ENCODE measurements around the gene UNC13B.

Gene UNC13B

DNA sequence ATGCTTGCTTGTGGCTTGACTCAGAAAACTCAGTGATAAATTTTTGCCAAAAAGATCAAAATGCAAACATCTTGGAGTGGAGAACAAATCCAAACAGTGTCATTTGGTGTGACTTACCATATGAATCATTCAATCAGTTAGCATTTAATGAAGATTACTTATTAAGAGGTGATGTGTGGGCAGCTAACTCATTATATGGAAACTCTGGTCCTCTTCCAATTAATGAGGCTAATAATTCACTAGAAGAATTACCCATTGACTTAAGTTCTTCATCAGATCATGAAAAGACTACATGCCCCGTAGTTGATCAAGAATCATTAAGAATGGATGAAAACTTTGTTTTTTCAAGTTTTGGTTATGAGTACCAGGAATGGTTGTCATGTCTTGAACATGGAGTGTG is 141.8 kb downstream of the UNC13B start:
- no peak for DNase-seq (ENCODE audit: low read depth)
- no peak overlapping the region for H3K4me3 ChIP-seq (ENCODE audit: low read depth, low read length)

DNA sequence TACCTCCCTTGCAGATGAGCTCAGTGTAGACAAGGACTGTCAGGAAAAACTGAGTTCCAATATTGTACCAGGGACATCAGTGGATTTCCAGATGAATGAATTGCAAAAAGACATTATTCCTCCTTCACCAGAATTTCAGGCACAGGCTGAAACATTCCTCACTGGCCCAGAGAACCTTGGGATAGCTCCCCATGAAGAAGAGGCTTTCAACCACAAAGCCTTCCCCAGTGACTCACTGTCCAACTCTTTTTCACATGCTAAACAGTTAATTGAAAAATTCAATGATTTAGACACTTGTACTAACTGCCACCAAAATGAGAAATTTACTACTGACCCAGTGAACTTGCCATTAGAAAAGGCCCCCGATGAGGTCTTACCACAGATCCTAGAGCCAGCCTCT is 144.5 kb downstream of the UNC13B start:
- DNase-seq (ENCODE audit: low read depth), result no peak
- no peak overlapping the region for H3K4me3 ChIP-seq (ENCODE audit: low read depth, low read length)

DNA sequence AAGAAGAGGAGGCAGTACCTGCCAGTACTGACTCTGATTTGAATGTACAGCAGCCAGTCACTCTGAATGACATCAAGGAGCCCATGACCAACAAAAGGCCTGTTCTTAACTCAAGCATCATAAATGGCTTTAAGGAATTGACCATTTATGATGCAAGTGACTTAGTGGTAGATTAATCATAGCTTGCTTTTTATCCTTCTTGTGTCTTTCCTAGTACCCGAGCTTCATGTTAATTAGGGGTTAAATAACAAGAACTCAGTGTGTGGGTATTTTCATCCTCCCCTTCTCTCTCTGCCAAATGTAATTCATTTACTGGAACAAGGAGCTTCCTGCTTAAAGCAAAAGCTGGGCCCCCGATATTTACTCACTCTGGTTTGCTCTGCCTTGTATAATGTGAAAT is 146.5 kb downstream of the UNC13B start:
- no peak overlapping the region for H3K4me3 ChIP-seq (ENCODE audit: low read depth, low read length)
- no peak for DNase-seq (ENCODE audit: low read depth)

DNA sequence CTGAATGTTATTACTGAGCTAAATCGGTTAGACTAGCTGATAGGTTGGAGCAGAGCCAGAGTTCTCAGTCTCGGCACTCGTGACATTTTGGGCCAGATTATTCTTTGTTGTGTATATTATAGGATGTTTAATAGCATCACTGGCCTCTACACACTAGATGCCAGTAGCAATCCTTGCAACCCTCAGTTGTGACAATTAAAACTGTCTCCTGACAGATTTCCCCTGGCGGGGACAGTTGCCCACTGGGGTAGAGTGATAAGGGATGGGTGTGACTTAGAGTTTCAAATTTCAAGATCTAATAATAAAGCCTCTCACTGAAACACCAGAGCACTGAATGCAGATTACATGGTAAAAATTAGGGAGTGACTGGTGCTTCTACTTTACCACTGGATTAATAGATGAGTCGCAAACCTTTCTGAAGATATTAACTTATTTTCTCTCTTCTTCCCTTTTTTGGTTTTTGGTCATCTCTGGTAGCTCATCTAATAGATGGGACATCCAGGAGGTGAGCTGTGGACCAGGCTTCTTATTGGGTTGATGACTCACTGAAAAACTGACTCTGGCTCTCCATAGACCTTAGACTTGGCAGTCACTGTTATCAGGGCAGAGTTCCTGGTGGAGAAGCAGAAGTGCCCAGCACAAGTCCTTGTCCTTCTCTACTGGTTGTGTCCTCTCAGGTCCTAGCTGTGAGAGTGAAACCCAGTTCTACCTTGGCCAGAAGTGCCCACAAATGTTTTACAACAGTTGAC is 150.3 kb downstream of the UNC13B start:
- DNase-seq (ENCODE audit: low read depth), result no peak

DNA sequence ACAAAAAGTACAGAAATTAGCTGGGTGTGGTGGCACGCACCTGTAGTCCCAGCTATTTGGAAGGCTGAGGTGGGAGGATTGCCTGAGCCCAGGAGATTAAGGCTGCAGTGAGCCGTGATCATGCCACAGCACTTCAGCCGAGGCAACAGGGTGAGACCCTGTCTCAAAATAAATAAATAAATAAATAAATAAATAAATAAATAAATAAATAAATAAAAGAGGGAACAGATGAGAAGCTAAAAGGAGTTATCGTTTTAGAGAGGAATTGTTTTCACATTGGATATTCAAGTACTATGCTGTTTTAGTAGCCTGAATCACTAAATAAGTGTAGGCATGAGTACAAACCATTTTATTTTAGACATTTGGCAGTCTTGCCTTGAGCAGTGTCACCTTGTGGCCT is 151.7 kb downstream of the UNC13B start:
- DNase-seq (ENCODE audit: low read depth), result no peak
- no peak overlapping the region for H3K4me3 ChIP-seq (ENCODE audit: low read depth, low read length)

More for the DNA sequence above, 150.3 kb downstream of the UNC13B start:
- H3K4me3 ChIP-seq (ENCODE audit: low read depth, low read length), result no peak overlapping the region

DNA sequence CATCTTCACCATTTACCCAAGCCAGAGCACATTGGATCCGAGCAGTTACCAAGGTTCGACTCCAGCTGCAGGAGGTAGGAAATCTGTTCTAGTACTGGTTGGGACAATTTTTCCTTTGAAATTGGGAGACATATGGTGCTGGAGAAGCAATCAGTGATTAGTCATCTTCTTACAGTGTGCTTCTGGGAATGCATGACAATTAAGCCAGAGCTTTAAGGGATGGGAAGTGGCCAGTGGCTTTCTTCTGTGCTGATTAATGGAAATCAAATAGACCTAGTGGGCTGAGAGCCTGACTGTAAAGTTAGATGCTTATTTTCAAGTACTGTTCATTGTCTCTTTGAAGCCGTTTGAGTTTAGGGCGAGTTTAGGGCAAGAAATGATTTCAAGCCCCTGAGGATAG is 152.1 kb downstream of the UNC13B start:
- no peak for DNase-seq (ENCODE audit: low read depth)
- no peak overlapping the region for H3K4me3 ChIP-seq (ENCODE audit: low read depth, low read length)

DNA sequence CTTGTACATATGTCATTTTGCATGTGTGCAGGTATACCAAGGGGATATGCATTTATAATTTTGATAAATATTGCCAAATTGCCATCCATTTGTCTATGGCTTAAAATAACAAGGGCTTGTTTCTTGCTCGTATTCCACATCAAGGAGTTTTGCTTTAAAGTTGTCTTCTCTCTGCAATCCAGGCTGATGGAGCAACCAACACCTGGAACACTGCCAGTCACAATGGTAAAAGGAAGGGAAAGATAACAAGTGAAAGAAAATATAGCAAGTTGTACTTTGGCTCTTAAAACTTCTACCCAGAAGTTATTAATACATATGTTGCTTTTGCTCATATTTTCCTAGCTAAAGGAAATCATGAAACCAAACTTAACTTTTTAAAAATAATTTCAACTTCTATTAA is 156.9 kb downstream of the UNC13B start:
- H3K4me3 ChIP-seq (ENCODE audit: low read depth, low read length), result no peak overlapping the region
- no peak for DNase-seq (ENCODE audit: low read depth)

DNA sequence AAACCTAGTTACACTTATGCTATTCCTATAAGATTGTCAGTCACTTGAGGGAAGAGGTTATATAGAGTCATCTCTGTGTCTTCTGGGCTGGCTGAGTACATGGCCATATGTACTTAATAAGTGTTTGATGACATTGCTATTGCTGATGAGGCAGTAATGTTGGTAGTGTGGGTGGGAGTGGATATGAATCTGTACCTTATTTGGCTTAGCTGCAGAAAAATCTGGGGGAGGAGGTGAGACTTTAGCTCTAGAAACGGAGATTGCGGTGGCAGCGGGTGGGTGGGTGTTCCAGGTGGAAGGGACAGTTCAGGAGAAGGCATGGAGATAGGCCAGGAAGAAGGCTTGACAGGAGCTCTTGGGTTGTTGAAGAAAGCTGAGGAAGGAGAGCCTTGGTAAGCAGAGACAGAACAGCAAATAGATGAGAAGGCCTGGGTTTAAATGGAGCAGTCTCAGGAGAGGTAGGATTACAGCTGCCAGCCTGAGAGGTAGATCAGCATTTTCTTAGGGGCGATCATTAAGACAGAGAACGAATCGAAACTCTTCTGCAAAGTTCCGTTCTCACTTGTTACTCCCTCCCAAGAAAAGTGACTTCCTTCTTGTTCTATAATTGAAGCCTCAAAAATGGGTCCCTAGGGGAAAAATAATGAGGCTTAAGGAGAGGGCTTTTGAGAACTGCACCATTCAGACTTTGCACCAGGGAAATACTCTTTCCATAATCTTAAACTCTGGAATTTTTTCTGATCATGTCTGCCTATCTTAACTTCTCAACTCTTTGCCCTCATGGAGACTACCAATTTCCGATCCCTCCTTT is 160.5 kb downstream of the UNC13B start:
- DNase-seq (ENCODE audit: low read depth), result no peak
- H3K4me3 ChIP-seq (ENCODE audit: low read depth, low read length), result no peak overlapping the region

DNA sequence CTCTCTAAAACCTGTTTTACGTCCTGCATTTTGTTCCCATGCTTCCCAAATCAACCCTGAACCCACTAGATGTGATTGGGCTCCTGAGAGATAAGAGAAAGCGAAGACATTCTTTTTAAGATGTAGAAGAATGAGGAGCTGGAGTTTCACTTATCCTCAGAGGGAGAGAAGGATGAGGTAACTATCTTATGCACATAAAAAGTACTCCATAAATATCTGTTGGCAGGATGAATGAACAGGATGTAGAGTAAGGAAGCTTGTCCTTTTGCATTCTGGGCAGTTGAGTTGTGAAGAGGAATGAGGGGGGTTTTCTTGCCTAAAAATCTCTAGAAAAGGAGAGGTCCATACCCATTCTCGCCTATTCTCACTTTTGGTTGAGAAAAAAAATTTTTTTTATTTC is 163.2 kb downstream of the UNC13B start:
- no peak overlapping the region for H3K4me3 ChIP-seq (ENCODE audit: low read depth, low read length)
- DNase-seq (ENCODE audit: low read depth), result no peak

DNA sequence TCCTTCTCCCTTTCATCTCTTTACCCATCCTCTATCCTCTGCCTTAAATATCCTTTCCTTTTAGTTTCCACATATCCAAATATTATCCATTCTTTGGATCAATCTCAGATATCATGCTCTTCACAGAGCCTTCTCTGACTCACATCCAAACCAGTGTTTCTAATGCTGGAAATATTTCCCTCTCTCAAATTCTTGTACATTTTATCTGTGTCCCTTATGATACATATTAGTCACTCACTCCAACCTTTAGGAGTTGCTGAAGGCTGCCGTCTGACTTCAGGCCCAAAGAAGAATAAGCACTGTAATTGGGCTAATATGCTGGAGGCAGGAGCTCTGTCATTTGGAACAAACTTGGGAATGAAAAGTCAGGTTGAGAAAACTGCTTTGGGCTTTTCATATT is 171.7 kb downstream of the UNC13B start:
- DNase-seq (ENCODE audit: low read depth), result peak; percentile 52
- no peak overlapping the region for H3K4me3 ChIP-seq (ENCODE audit: low read depth, low read length)

DNA sequence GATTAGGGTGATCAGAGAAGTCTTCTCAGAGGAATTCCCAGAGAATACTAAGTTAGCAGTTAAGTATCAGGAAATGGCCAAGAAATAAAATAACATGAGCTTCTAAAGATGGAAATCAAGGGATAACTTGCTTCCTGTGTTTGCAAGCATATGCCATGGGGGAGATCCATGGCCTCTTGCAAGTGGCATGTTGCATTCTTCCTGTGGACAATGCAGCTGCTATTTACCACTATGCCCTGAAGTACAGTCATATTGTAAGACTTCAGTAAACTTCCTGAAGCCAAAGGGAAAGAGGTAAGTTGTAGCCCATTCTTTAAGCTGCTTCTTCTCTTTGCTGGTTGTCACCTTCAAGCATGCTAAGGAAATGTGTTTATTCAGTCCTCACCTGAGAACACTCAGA is 173.4 kb downstream of the UNC13B start:
- no peak for DNase-seq (ENCODE audit: low read depth)
- H3K4me3 ChIP-seq (ENCODE audit: low read depth, low read length), result no peak overlapping the region

DNA sequence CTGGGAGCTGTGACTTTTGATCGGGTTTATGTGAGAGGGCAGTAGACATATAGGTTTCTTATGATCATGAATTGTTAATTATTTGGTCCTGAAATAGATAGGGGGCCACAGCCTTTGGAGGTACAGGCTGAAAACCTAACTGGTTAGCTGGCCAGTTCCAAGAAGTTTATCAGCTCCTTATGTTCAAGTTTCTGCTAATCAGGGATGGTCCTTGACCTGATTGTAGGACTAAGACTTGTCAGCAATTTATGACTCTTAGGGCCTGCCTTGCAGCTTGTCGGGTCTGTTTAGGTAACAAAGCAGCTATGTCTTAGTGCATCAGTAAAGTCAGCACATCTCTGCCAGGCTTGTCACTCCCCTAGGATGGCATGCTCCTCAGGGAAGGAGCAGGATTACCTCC is 176.3 kb downstream of the UNC13B start:
- DNase-seq (ENCODE audit: low read depth), result no peak

DNA sequence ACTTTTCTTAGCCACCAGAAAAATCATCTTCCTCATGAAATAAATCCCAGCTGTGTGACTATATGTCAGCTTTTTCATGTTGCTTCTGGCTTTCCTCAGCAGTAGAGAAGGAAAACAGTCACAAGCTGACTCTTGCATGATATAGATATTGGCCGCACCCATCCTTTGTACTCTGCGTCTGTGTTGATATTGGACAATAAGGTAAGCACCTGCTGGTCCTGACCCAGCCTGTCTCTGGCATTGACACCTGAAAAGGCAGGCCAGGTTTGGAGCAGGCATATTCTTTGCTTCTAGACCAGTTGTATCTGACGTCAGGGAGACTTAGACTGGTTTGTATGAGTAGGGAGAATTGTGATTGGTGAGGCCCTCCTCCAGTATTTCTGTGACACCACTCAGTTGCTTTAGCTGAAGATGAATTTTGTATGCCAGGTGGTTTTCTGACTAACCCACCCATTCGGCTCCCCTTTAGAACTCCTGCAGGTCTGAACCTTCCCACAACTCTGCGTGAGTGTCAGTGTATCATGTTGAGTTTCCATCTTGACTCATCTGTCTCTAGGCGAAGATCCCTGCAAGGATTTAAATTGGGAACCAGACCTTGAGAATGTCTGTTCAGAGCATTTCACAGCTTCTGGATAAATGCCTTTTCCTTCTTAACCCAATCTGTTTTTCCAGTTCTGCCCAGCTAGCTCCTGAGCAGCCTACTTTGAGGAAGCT is 176.9 kb downstream of the UNC13B start:
- DNase-seq (ENCODE audit: low read depth), result no peak
- no peak overlapping the region for H3K4me3 ChIP-seq (ENCODE audit: low read depth, low read length)

More for the DNA sequence above, 176.3 kb downstream of the UNC13B start:
- no peak overlapping the region for H3K4me3 ChIP-seq (ENCODE audit: low read depth, low read length)

DNA sequence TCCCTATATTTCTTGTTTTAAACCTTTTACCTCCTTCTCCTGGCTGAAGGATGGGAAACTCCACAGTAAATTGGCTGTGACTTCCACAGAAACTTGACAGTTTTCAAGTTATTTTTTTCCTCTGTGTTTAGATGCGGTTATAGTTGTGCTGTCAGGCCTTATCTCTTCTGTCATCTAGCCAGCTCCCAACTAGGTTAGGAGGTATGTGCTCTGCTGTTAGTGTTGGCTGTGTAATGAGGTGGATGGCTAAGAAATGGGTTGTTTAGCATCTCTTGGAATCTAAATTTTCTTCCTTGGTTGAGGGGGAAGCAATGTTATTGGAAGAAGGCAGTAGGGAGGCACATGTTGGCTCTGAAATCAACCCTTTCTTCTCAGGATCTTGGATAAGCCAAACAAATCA is 178.2 kb downstream of the UNC13B start:
- H3K4me3 ChIP-seq (ENCODE audit: low read depth, low read length), result no peak overlapping the region
- DNase-seq (ENCODE audit: low read depth), result no peak

DNA sequence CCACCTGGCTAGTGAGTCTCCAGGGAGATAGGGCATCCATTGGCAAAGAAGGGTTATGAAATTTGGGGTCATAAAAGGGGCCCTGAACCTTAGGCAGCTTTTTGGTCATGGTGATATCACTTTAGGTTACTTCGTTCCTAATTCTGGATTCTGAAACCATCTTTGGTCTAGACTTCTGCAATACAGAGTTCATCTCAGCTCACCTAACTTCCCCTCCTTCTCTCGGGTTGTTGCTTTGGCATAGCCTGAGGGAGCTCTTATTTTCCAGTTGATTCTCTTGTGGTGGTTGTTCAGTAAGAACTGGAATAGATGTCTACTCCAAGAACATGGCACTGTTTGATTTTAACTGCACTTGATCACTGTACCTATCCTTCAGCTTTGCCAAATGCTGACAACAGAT is 179.2 kb downstream of the UNC13B start:
- H3K4me3 ChIP-seq (ENCODE audit: low read depth, low read length), result no peak overlapping the region
- no peak for DNase-seq (ENCODE audit: low read depth)

DNA sequence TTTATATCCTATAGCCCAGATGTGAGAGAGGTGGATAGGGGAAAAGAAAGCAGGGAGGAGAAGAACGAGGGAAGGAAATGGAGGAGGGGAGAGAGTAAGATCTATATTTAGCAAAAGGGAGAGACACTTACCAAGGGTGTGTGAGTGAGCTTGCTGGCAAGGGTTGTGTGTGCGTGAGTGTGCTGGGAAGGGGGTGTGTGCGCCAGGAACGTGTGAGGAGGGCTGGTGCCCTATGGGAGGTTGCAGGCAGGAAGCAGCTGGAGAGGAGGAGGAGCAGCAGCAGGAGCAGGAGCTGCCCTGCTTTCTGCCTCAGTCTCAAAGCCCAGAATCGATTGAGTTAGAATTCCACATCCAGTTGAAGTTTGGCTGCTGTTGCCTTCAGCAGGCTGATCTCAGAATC is 179.8 kb downstream of the UNC13B start:
- peak overlapping the region; percentile 4 for H3K4me3 ChIP-seq (ENCODE audit: low read depth, low read length)
- peak; percentile 68 for DNase-seq (ENCODE audit: low read depth)

DNA sequence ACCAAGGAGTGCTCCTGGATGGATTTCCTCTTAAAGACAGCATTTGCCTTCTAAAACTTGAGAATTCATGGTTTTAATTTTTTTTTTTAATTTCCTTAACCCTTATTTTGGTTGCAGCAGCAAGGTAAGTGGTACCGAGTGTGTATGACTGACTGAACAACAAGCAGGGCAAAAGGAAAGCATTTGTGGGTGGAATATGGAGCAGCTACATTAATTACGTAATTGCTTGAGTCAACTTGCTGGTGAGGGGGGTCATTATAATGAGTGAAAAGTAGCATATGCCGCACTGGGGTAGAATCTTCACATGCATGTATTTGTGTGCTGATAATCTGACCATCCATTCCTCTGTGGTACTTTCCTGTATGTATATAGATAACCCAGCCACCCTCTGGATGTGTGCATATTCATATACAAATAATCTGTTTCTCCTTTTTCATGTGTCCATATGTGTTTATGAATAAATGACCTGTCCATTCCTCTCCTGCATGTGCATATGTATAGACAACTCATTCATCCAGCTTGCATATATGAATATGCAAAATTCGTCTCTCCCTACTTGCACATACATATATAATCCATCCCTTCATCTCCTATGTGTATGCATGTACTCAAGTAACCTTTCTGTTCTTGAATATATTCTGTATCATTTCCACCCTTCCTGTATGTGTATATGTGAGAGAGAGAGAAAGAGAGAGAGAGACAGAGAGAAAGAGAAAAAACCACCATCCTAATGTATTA is 180.6 kb downstream of the UNC13B start:
- H3K4me3 ChIP-seq (ENCODE audit: low read depth, low read length), result no peak overlapping the region
- no peak for DNase-seq (ENCODE audit: low read depth)

DNA sequence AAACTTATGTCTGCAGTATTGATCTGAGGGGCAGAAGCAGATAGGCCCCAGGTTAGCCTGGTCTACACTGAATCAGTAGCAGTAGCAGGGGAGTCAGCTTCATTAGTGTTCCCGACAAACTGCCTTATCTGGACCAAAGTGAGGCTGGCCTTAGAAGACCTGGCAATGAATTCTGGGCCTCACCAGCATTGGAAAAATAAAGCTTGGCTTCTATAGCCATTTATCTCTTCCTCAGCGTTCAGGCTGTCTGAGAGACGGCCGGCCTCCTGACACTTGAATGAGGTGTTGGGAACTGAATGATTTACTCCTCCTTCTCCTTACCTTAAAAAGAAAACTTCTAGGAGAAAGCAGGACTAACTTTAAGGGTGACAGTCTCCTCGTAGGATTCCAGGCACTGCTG is 186.3 kb downstream of the UNC13B start:
- no peak for DNase-seq (ENCODE audit: low read depth)

DNA sequence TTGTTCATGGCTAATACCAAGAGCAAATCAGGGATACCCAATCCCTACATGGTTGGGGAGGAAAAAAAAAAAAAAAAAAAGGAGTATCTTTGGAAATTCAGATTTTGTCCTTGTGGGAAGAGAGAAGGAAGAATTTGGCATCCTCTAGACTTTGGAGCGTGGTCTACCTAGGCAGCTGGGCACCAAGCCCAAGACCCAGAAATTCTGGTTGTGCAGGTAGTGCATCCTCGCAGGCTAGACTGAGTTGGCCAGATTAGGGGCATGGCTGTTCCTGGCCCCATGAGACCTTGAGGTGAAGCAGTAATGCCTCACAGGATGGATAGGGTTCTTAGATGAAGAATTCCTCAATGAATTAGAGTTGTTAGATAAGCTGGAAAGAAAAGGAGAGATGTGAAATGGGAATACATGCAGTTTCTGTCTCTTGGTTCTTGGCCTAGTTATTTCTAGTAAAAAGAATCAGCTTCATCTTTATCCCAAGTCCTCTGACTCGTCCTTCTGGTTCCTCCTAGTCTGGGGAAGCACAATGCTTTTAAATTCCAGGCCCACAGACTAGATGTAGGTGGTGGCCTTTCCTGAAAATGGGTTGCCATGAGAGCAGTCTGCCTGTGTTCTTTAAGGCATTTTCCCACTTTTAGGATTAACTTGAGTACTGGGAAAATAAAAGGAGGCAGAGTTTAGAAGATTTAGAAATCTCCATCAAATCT is 187.6 kb downstream of the UNC13B start:
- no peak for DNase-seq (ENCODE audit: low read depth)
- H3K4me3 ChIP-seq (ENCODE audit: low read depth, low read length), result no peak overlapping the region

More for the DNA sequence above, 186.3 kb downstream of the UNC13B start:
- H3K4me3 ChIP-seq (ENCODE audit: low read depth, low read length), result no peak overlapping the region
